NT2/D1 (cell line): Measurements from ENCODE around the gene EEF2.

Experiments used
- DNase-seq: peaks from one replicate; pipeline ENCODE4 v3.0.0-alpha.2; 2011; ENCODE audit warnings: low read depth, low spot score
- H3K27me3 ChIP-seq: 2 replicates; pipeline ENCODE4 v1.6.0; 2011; ENCODE audit warnings: mild to moderate bottlenecking; ENCODE audit not compliant: insufficient read length, insufficient read depth
- H3K36me3 ChIP-seq: 2 replicates; pipeline ENCODE4 v1.6.1; 2011; ENCODE audit warnings: mild to moderate bottlenecking, low read length, mixed read lengths; ENCODE audit not compliant: insufficient read depth, insufficient read length
- H3K4me1 ChIP-seq: 2 replicates; pipeline ENCODE4 v1.5.1; 2011; ENCODE audit not compliant: insufficient read depth, insufficient read length
- H3K4me3 ChIP-seq: 2 replicates; pipeline ENCODE4 v1.5.1; 2011; ENCODE audit warnings: low read depth; ENCODE audit not compliant: insufficient read length
- H3K9ac ChIP-seq: 2 replicates; pipeline ENCODE4 v1.6.0; 2011; ENCODE audit warnings: low read depth; ENCODE audit not compliant: insufficient read length
- H3K9me3 ChIP-seq: 2 replicates; pipeline ENCODE4 v1.5.1; 2011; ENCODE audit warnings: mild to moderate bottlenecking, low read length; ENCODE audit not compliant: insufficient read depth
- SUZ12 ChIP-seq: IDR thresholded peaks from 2 replicates; pipeline ENCODE4 v1.6.1; 2011; ENCODE audit not compliant: insufficient read length, insufficient read depth; ENCODE audit errors: extremely low read depth
- YY1 ChIP-seq: IDR thresholded peaks from 2 replicates; pipeline ENCODE4 v1.6.1; 2011; ENCODE audit not compliant: insufficient read length, insufficient read depth
- ZNF274 ChIP-seq: IDR thresholded peaks from 2 replicates; pipeline ENCODE4 v1.6.1; 2011; ENCODE audit warnings: mild to moderate bottlenecking, low read depth, low read length

EEF2 gene

DNA sequence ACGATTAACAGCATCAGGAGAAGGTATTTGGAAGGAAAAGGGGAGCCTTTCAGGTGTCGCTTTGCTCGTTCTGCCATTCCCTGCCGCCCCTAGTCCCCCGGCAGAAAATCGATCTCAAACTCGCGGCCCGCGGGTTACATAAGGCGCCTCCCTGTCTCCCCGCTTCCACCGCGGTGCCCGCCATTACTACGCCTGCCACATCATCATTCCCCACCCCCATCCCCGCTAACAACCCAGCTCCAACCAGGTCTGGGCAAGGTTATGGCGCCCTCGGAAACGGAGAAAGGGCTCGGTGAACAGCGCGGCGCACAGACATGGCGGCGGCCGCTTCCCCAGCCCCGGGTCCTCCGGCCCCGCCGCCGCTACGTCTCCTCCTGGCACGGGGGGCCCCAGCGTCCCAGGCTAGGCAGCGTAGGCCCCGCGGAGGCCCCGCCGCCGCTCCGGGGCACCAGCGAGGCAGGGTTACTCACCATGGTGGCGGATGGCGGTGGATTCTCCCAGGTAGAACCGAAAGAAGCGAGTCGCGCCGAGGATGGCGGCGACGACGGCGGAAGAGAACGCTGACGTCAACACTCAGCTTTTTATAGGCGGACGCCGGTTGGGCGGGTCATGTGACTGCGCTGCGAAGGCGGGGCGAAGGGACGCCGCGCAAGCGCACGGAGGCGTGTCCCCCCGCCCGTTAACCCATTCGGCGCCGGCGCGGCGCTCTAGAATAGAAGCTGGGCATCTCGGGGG is at the start of gene EEF2:
Gene EEF2 (minus strand): TSS at position 556 of the 735 bp plus-strand sequence. CDS start 83 bp downstream, at position 473.
- Histone ChIP-seq H3K36me3 (peaks cover 50% of the 10 kb centered on the region), H3K9me3 (no peaks in the 10 kb centered on the region), H3K9ac (peak within 1 kb of the TSS; percentile 100), H3K27me3 (no peaks in the 10 kb centered on the region), H3K4me1 (peaks cover 31% of the 10 kb centered on the region), H3K4me3 (peak within 1 kb of the TSS; percentile 99)
- TF ChIP-seq YY1 = peak; percentile 49
- TF ChIP-seq SUZ12 = no peak
- peak; percentile 76 for DNase-seq

DNA sequence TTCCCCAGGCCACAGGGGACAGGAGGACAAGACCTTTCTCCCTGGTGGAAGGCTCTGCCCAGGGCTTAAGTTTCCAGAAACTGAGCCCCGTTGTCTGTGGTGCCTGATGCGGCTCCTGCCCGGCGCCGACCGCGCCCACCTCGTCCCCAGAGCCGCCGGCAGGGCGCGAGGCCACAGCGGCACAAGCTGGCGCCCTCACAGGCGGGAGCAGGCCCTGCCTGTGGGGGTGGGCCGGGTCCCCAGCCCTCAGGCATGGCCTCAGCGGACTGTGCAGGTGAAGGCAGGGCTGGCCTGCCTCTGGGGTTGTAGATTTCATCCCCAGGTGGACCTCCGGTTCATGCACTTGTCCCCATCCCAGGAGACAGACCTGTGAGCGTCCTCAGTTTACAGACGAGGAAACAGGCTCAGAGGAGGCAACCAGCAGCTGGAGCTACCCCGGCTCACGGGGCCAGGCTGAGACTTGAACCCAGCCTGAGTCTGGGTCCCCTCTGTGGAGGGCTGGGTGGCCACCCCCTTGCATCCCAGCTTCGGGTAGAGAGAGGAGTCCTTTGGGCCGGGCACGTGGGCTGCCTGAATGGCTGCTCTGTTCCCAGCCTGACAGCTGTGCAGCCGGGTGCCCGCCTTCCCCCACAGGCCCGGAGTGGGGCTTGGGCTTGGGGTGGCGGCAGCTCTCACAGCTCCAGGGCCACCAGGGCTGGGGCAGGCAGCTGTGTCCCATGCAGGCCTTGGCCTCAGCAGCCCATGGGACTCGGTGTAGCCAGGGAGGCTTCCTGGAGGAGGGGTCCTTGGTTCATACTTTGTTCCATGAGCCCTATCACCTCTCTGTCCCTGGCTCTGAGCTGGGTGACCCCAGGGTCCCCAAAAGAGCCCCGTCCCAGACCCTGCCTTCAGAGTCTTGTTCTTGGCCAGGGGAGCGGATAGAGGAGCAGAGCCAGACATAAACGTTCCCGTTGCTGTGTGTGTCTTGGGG is 49.1 kb upstream of the EEF2 start:
- H3K9me3 ChIP-seq = no peaks in the 10 kb centered on the region
- peaks cover 81% of the 10 kb centered on the region for H3K36me3 ChIP-seq
- no peak for DNase-seq
- TF ChIP-seq ZNF274 (no peak), SUZ12 (no peak), YY1 (no peak)
- H3K9ac ChIP-seq = peak overlapping the region; percentile 21
- no peak overlapping the region for H3K4me3 ChIP-seq
- peaks cover 12% of the 10 kb centered on the region for H3K4me1 ChIP-seq
- no peaks in the 10 kb centered on the region for H3K27me3 ChIP-seq

DNA sequence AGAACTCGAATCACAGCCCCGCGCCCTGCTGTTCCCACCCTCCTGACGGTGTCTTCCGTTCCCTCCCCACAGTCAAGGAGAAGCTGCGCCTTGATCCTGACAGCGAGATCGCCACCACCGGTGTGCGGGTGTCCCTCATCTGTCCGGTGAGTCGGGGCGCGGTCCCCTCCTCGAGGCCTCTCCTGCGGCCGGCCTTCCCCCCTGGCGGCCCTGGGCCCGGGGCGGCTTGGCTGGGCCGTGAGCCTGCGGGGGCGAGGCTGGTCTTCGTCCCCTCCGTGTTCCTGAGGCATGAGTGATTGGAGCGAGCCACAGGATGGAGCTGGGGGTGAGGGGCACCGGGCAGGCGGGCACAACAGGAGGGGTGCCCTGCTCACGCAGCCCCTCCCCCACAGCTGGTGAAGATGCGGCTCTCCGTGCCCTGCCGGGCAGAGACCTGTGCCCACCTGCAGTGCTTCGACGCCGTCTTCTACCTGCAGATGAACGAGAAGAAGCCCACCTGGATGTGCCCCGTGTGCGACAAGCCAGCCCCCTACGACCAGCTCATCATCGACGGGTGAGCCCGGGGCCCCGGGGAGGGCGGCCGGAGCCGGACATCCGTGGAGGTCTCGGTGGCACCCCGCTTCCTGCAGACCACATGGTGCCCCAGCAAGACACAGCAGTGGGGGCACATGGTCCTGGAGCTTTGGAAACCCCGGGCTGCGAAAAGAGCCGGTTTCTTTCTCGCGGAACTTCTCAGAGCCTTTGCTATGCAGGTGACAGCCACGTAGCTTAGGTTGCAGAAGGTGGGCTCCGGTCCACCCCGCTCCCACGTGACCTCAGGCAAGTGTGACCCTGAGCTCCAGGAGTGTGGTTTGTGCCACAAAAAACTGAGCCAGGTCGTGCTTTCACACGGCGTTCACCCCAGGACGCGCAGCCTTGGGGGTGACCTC is 48.0 kb upstream of the EEF2 start:
- H3K9me3 ChIP-seq = no peaks in the 10 kb centered on the region
- TF ChIP-seq SUZ12 (no peak), YY1 (no peak), ZNF274 (no peak)
- peaks cover 12% of the 10 kb centered on the region for H3K4me1 ChIP-seq
- peaks cover 87% of the 10 kb centered on the region for H3K36me3 ChIP-seq
- H3K4me3 ChIP-seq = no peak overlapping the region
- no peak for DNase-seq
- H3K27me3 ChIP-seq = no peaks in the 10 kb centered on the region
- H3K9ac ChIP-seq = no peak overlapping the region

DNA sequence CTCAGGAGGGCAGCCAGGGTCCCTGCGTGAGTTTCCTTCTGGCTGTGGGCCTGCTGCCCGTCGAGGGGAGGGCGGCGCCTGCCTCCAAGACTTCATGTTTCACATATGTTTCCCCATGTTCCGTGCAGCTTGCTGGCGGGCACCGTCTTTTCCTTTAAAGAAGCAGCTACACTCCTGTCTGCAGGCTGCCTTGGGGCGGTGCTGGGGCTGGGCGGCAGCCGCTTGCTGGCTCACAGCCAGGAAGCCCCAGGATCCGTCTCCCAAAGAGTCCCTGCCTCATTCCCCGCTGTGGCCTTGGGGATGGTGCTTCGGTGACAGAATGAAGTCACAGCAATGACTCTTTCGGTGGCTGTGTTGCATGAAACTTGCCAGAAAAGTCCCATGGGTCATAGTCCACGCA is 47.2 kb upstream of the EEF2 start:
- Histone ChIP-seq H3K9ac (no peak overlapping the region), H3K27me3 (no peaks in the 10 kb centered on the region), H3K4me1 (peaks cover 12% of the 10 kb centered on the region), H3K4me3 (no peak overlapping the region), H3K9me3 (no peaks in the 10 kb centered on the region), H3K36me3 (peaks cover 91% of the 10 kb centered on the region)
- no peak for DNase-seq
- TF ChIP-seq YY1 (no peak), SUZ12 (no peak), ZNF274 (no peak)

DNA sequence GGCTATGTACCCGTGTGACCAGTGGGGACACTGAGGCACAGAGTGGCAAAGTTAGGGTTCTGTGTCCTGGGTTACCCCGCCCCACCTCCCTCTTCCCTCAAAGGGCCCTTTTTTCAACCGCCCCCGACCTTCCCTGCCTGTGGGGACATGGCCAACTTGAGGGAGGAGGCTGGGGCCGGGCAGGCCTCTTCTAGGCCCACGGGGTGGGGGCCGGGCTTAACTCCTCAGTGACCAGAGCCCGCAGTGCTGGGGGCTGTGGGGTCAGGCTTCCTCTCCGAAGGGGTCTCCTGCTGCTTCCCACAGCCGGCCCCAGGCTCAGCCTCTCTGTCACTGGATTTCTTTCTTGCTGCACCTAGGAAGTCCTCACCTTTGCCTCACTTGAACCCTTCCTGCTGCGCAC is 46.2 kb upstream of the EEF2 start:
- TF ChIP-seq ZNF274 (no peak), YY1 (no peak), SUZ12 (no peak)
- H3K4me1 ChIP-seq = peaks cover 14% of the 10 kb centered on the region
- DNase-seq = no peak
- H3K9ac ChIP-seq = no peak overlapping the region
- no peaks in the 10 kb centered on the region for H3K27me3 ChIP-seq
- no peak overlapping the region for H3K4me3 ChIP-seq
- H3K9me3 ChIP-seq = no peaks in the 10 kb centered on the region
- H3K36me3 ChIP-seq = peaks cover 86% of the 10 kb centered on the region

DNA sequence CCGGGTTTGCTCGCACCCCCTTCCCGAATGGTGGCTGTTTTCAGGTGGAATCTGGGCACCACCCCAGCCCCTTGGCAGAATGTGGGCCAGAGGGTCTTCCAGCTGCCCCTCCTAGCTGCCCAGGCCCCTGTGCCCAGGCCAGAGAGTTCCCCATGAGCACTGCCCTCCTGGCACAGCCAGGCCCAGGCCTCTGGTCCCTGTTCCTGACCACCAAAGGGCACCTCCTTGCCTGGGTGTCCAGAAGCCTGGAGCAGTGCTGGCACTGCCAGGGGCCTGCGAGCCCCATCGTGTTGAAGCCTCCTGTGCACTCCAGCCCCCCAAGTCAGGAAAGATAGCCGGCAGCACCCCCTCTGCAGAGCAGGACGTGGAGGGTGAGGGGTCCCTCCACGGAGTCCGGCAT is 45.7 kb upstream of the EEF2 start:
- Histone ChIP-seq H3K36me3 (peaks cover 86% of the 10 kb centered on the region), H3K27me3 (no peaks in the 10 kb centered on the region), H3K9me3 (no peaks in the 10 kb centered on the region), H3K9ac (no peak overlapping the region), H3K4me1 (peaks cover 14% of the 10 kb centered on the region), H3K4me3 (no peak overlapping the region)
- no peak for DNase-seq
- no peak for TF ChIP-seq ZNF274
- no peak for TF ChIP-seq YY1
- no peak for TF ChIP-seq SUZ12
